Right lobe of liver (tissue), 6 donors: ENCODE measurements around the gene NXF1. TPM values are rescaled to one million over a fixed set of nuclear protein-coding genes. Genes with fewer than 3 reads are reported as not detected.
"Not testable (repeated sequence)": the region's sequence is repeated elsewhere in the genome, so short reads cannot be mapped to it uniquely, and the experiment has no call there.

Experiments used
- ATAC-seq, 4 donors: fragments of 200-7000 bp; cut with Tn5 transposase; one replicate each; pipeline ENCODE4 v1.9.1; 2020; ENCODE audit warnings: mild to moderate bottlenecking in 4 of 4, moderate library complexity in 4 of 4
- DNase-seq, 3 donors: peaks; one replicate each; pipeline ENCODE4 v3.0.0-alpha.2; 2020
- H3K27ac ChIP-seq, 3 donors: fragments of 200-600 bp; one replicate each; pipeline ENCODE4 v1.8.0; 2022
- H3K27me3 ChIP-seq, 2 donors: fragments of 200-600 bp; one replicate each; pipeline ENCODE4 v1.8.0; 2022
- H3K36me3 ChIP-seq, 4 donors: fragments of 200-600 bp; sonication (generic) in 1 of 4; one replicate each; pipeline versions ENCODE4 v1.5.1 to v1.8.0; 2017 to 2022; ENCODE audit warnings: control low read depth in 1 of 4
- H3K4me1 ChIP-seq, 4 donors: fragments of 200-600 bp; sonication (generic) in 1 of 4; one replicate each; pipeline versions ENCODE4 v1.5.1 to v1.8.0; 2017 to 2022; ENCODE audit warnings: control low read depth in 1 of 4
- H3K4me3 ChIP-seq, 3 donors: fragments of 200-600 bp; one replicate each; pipeline ENCODE4 v1.8.0; 2022
- H3K9me3 ChIP-seq, 4 donors: fragments of 200-600 bp; sonication (generic) in 1 of 4; one replicate each; pipeline versions ENCODE4 v1.5.1 to v1.8.0; 2017 to 2022; ENCODE audit warnings: control low read depth in 1 of 4
- POLR2A ChIP-seq: fragments of 450-650 bp; IDR thresholded peaks from one replicate; pipeline ENCODE4 v1.6.1; 2017; ENCODE audit warnings: antibody characterized with exemption, mild to moderate bottlenecking
- WGBS: methylation state at CpG from one replicate; pipeline ENCODE4 v1.1.6; 2018; ENCODE audit warnings: low coverage, low lambda C conversion rate; ENCODE audit not compliant: insufficient coverage; ENCODE audit errors: missing lambda C conversion rate; 5-methylcytosine and 5-hydroxymethylcytosine counted together
- intact Hi-C, 2 donors: fragments of 100-400 bp; cut with DNase I; formaldehyde crosslinking; loops; one replicate each; pipeline versions ENCODE4 v1.11.2 to v1.14.1; 2022
- total RNA-seq, 6 experiments: library from RNA; depleted of rRNA in 2 of 6; stranded (reverse); fragments of >200 nt in 2 of 6; fragmentation: NEBNext Ultra II Directional in 3 of 6; extraction: Animal tissue kit (Norgen Biotek cat#: 25700) in 3 of 6; gene quantifications; one replicate each; pipeline versions ENCODE4 v1.1.0 to v1.2.4, GENCODE V29; 2016 to 2023
- TF ChIP-seq, protein P1 (sequence below), 4 donors: fragments of 200-600 bp in 3 of 4; fragments of 450-650 bp in 1 of 4; IDR thresholded peaks; one replicate each; pipeline versions ENCODE4 v1.5.1 to v1.8.0; 2016 to 2022; ENCODE audit warnings: antibody characterized with exemption in 4 of 4, mild to moderate bottlenecking in 2 of 4
- donor health status: DM: no; HTN: yes; CAD: no.
- donor health status: DM: no; HTN: no; CAD: no.
- donor health status: DM: no; HTN: no; CAD: no.
- donor health status: DM: no; HTN: yes; CAD: no.
- donor health status: DM: no; HTN: yes; CAD: no.

Gene NXF1
- total RNA-seq, 6 experiments from 2014 or later, result 24.7 to 42.9 (median 32.3) TPM

- no peak for TF ChIP-seq POLR2A
- TF ChIP-seq, protein P1, sequence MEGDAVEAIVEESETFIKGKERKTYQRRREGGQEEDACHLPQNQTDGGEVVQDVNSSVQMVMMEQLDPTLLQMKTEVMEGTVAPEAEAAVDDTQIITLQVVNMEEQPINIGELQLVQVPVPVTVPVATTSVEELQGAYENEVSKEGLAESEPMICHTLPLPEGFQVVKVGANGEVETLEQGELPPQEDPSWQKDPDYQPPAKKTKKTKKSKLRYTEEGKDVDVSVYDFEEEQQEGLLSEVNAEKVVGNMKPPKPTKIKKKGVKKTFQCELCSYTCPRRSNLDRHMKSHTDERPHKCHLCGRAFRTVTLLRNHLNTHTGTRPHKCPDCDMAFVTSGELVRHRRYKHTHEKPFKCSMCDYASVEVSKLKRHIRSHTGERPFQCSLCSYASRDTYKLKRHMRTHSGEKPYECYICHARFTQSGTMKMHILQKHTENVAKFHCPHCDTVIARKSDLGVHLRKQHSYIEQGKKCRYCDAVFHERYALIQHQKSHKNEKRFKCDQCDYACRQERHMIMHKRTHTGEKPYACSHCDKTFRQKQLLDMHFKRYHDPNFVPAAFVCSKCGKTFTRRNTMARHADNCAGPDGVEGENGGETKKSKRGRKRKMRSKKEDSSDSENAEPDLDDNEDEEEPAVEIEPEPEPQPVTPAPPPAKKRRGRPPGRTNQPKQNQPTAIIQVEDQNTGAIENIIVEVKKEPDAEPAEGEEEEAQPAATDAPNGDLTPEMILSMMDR (IDR thresholded peaks at IDR 0.05), result no peak
- Histone ChIP-seq H3K9me3 (no peaks in the 10 kb centered on the region), H3K27me3 (no peaks in the 10 kb centered on the region), H3K4me1 (peaks cover 0 to 11% (median 3%) of the 10 kb centered on the region in 4 donors), H3K4me3 (no peak overlapping the region), H3K36me3 (peaks cover 0 to 29% (median 8%) of the 10 kb centered on the region in 4 donors), H3K27ac (no peak overlapping the region)
- intact Hi-C loops, result no loop called here
- ATAC-seq (no peak), DNase-seq (no peak)
- 89% methylated on average over 4 of the region's 17 CpGs for WGBS
These were observed 29.6 kb downstream of the NXF1 start for GRCh38 chr11:62775646-62776045.

DNA sequence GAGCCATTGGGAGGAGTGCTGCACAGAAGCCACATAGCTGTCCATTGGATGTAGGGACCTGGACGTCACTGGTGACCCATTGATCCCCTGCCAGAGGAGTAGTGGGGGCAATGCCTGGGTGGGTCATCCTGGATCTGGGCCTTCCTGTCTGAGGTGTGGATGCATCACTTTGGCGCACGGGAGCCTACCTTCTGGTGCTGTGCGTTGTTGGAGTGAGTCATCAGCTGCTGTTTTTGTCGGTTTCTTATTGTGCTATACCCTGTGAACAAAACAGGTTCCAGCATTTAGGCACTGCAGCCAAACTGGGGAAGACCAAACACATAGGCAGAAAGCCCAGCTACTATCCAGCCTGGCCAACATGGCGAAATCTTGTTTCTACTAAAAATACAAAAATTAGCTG, 30.8 kb downstream of the NXF1 start:
- 89% methylated on average over 3 of the region's 6 CpGs for WGBS
- H3K4me1 ChIP-seq, result peaks cover 0 to 20% (median 7%) of the 10 kb centered on the region in 4 donors
- ATAC-seq (no peak), DNase-seq (no peak)
- TF ChIP-seq, protein P1 (IDR thresholded peaks at IDR 0.05), result no peak
- no peak for TF ChIP-seq POLR2A
- intact Hi-C loops, result no loop called here
- no peak overlapping the region for H3K4me3 ChIP-seq
- peaks cover 0 to 21% (median 6%) of the 10 kb centered on the region in 4 donors for H3K36me3 ChIP-seq
- H3K9me3 ChIP-seq, result no peaks in the 10 kb centered on the region
- H3K27me3 ChIP-seq, result no peaks in the 10 kb centered on the region
- no peak overlapping the region for H3K27ac ChIP-seq

GRCh38 chr11:62771144-62772021, 33.9 kb downstream of the NXF1 start, which contains the start of gene TAF6L:
TSS of gene TAF6L (plus strand) at chr11:62771396. CDS start at chr11:62775784, 4,388 bp downstream.
- Histone ChIP-seq H3K4me1 (peaks cover 0 to 20% (median 7%) of the 10 kb centered on the region in 4 donors), H3K36me3 (peaks cover 0 to 23% (median 6%) of the 10 kb centered on the region in 4 donors), H3K27ac (peak within 1 kb of the TSS; percentile 85 to 96 (median 93)), H3K4me3 (peak within 1 kb of the TSS; percentile 76 to 82 (median 80)), H3K27me3 (no peaks in the 10 kb centered on the region), H3K9me3 (no peaks in the 10 kb centered on the region)
- 0% methylated on average over 31 of the region's 60 CpGs for WGBS
- intact Hi-C loops, result no loop called here
- DNase-seq (peak; percentile 98 to 99 (median 98)), ATAC-seq (peak; percentile 95 to 96 (median 96))
- TF ChIP-seq, protein P1 (IDR thresholded peaks at IDR 0.05), result no peak
- peak; percentile 36 for TF ChIP-seq POLR2A

GRCh38 chr11:62770778-62771143, 34.5 kb downstream of the NXF1 start:
- Histone ChIP-seq H3K9me3 (no peaks in the 10 kb centered on the region), H3K4me3 (peak overlapping the region; percentile 76 to 82 (median 80)), H3K27me3 (no peaks in the 10 kb centered on the region), H3K27ac (peak overlapping the region; percentile 85 to 96 (median 93)), H3K36me3 (peaks cover 0 to 23% (median 7%) of the 10 kb centered on the region in 4 donors), H3K4me1 (peaks cover 0 to 20% (median 7%) of the 10 kb centered on the region in 4 donors)
- TF ChIP-seq, protein P1 (IDR thresholded peaks at IDR 0.05), result no peak
- TF ChIP-seq POLR2A, result no peak
- DNase-seq (peak in 1 of 3 donors; percentile 54), ATAC-seq (peak; percentile 17 to 42 (median 32))
- WGBS, result 0% methylated on average over 18 of the region's 18 CpGs
- intact Hi-C loops, result no loop called here

GRCh38 chr11:62760867-62761227, 44.4 kb downstream of the NXF1 start:
- peak overlapping the region in 1 of 3 donors; percentile 41 for H3K27ac ChIP-seq
- DNase-seq, H3K9me3 ChIP-seq, H3K36me3 ChIP-seq, H3K27me3 ChIP-seq, intact Hi-C loops, ATAC-seq: not testable (repeated sequence)
- peaks cover 0 to 11% (median 5%) of the 10 kb centered on the region in 4 donors for H3K4me1 ChIP-seq
- H3K4me3 ChIP-seq, result peak overlapping the region; percentile 86 to 94 (median 86)
- WGBS, result 30% methylated on average over 7 of the region's 9 CpGs
